NB4 (cell line): Measurements from ENCODE around the gene GEMIN5.

Experiments used
- CTCF ChIP-seq: IDR thresholded peaks from one replicate; pipeline ENCODE4 v1.5.1; 2012; ENCODE audit warnings: low read depth, low read length
- MYC ChIP-seq: IDR thresholded peaks from 2 replicates; pipeline ENCODE4 v1.6.1; 2011; ENCODE audit warnings: low read depth, low read length
- POLR2A ChIP-seq: IDR thresholded peaks from 2 replicates; pipeline ENCODE4 v1.6.1; 2011; ENCODE audit warnings: mild to moderate bottlenecking; ENCODE audit not compliant: insufficient read length; ENCODE audit errors: extremely low read depth
- TF ChIP-seq, protein P1 (sequence below): IDR thresholded peaks from 2 replicates; pipeline ENCODE4 v1.6.1; 2011; ENCODE audit warnings: low read depth, low read length

DNA sequence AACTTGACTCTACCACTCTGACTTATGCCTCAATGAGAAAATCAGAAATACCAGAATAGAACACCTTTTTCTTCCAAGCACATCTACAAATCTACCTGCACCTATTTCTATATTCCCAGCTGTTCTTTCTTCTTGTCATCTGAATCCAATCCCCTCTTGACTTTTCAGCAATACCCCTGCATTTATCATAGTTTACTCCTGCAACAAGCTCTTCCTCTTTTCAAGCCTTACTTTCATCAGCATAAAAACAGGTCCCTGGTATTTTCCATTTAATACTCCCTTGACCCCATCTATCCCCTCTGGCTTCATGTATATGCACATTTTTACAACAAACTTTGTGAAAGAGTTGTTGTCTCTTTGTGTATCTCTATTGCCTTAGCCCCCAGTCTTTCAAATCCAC, 3.1 kb downstream of the GEMIN5 start:
- TF ChIP-seq CTCF (no peak), POLR2A (no peak), MYC (no peak)
- TF ChIP-seq, protein P1, sequence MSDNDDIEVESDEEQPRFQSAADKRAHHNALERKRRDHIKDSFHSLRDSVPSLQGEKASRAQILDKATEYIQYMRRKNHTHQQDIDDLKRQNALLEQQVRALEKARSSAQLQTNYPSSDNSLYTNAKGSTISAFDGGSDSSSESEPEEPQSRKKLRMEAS, result no peak
